ENCODE results near the gene KIF15.

The KIF15 gene

DNA sequence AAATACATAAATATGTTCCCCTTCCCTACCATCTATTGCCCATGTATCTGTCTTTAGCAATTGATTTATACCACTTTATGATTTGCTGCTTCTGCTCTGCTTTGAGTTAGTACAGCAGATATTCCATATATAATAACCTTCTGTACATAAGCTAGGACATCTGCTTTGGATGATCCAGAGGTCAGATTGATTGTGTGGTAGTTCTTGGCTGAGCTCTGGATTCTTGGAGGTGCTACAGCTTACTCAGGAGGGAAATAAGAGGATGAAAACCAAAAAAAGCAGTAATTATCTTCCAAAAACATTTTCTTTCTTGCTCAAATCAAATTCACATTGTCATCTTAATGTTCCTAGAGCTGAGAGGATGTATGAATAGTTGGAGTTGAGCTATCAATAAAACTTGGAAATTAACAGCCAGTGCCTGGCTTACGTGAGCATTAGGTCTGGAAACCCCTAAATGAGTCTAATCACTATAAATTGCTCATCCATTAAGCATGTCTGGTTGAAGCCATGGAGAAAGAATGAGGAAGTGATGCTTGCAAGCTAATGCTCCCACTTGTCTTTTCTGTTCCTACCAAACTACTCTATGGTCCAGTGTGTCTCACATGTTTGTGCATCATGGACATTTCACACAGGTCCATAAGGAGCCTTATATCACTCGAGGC lies 63.8 kb downstream of the KIF15 start:
- TF ChIP-seq, protein P1, sequence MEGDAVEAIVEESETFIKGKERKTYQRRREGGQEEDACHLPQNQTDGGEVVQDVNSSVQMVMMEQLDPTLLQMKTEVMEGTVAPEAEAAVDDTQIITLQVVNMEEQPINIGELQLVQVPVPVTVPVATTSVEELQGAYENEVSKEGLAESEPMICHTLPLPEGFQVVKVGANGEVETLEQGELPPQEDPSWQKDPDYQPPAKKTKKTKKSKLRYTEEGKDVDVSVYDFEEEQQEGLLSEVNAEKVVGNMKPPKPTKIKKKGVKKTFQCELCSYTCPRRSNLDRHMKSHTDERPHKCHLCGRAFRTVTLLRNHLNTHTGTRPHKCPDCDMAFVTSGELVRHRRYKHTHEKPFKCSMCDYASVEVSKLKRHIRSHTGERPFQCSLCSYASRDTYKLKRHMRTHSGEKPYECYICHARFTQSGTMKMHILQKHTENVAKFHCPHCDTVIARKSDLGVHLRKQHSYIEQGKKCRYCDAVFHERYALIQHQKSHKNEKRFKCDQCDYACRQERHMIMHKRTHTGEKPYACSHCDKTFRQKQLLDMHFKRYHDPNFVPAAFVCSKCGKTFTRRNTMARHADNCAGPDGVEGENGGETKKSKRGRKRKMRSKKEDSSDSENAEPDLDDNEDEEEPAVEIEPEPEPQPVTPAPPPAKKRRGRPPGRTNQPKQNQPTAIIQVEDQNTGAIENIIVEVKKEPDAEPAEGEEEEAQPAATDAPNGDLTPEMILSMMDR (IDR thresholded peaks at IDR 0.05; ENCODE audit: low read depth, low read length, missing control alignments), result no peak
- no peak for DNase-seq (ENCODE audit: extremely low read depth, low read depth)
- H3K4me3 ChIP-seq (replicated peaks; ENCODE audit: low read depth, low read length), result no peak overlapping the region

DNA sequence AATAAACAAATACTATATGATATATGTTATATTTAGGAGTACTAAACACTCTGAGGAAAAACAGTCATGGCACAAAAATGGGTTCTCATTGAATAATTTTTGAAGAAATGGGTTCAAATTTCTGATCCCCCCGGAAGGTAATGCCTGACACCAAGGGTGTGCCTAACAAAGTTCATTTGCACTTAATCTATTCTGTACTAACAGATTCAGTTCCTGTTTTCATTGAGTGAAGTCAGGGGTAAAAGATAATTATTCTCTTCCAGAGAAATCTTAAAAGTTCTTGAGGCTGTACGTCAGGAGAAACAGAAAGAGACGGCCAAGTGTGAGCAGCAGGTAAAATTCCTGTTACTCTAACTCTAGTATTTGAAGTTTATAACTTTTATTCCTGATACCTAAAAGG lies 65.6 kb downstream of the KIF15 start:
- no peak overlapping the region for H3K4me3 ChIP-seq (replicated peaks; ENCODE audit: low read depth, low read length)
- no peak for DNase-seq (ENCODE audit: extremely low read depth, low read depth)
- TF ChIP-seq, protein P1 (IDR thresholded peaks at IDR 0.05; ENCODE audit: low read depth, low read length, missing control alignments), result no peak

- TF ChIP-seq, protein P1 (IDR thresholded peaks at IDR 0.05; ENCODE audit: low read depth, low read length, missing control alignments), result no peak
- no peak overlapping the region for H3K4me3 ChIP-seq (replicated peaks; ENCODE audit: low read depth, low read length)
- DNase-seq (ENCODE audit: extremely low read depth, low read depth), result no peak
Measured at GRCh38 chr3:44831232-44831631, 69.6 kb downstream of the KIF15 start.

DNA sequence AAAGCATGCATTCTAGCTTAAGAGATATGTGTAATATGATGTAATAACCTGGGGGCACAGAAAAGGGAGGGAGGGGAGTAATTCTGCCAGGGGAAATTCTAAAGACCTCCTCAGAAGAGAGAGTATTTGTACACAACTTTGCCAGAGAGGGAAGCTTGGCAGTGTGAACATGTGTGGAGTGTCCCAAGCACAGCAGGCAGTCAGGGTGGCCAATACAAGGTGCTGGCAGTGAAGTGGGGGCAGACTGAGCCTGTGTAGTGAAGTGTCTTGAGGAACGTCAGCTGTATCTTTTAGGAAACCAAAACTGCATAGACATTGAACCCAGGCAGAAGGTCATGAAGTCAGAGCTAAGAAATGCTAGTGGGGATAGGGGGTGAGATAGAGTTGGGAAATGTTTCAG lies 70.4 kb downstream of the KIF15 start:
- no peak overlapping the region for H3K4me3 ChIP-seq (replicated peaks; ENCODE audit: low read depth, low read length)
- TF ChIP-seq, protein P1 (IDR thresholded peaks at IDR 0.05; ENCODE audit: low read depth, low read length, missing control alignments), result no peak
- DNase-seq (ENCODE audit: extremely low read depth, low read depth), result no peak

DNA sequence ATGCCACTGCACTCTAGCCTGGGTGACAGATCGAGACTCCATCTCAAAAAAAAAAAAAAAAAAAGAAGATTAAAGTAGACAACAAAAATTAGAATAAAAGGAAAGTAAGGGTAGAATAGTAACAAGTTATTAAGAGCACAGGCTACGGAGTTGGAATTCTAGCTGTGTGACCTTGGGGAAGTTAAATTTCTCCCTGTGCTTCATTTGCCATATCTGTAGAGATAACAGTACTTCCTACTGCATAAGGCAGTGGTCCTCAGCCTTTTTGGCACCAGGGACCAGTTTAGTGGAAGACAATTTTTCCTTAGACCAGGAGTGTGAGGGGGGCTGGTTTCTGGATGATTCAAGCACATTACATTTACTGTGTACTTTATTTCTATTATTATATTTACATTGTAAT lies 71.4 kb downstream of the KIF15 start:
- DNase-seq (ENCODE audit: extremely low read depth, low read depth), result no peak

DNA sequence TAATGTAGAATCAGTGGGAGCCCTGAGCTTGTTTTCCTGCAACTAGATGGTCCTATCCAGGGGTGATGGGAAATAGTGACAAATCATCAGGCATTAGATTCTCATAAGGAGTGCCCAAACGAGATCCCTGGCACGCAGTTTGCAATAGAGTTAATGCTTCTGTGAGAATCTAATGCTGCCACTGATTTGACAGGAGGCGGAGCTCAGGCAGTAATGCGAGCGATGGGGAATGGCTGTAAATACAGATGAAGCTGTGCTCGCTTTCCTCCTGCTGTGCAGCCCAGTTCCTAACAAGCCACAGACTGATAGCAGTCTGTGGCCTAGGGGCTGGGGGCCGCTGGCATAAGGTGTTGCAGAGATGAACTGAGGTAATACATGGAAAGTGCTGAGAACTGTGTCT lies 71.8 kb downstream of the KIF15 start:
- TF ChIP-seq, protein P1 (IDR thresholded peaks at IDR 0.05; ENCODE audit: low read depth, low read length, missing control alignments), result no peak
- DNase-seq (ENCODE audit: extremely low read depth, low read depth), result no peak
- no peak overlapping the region for H3K4me3 ChIP-seq (replicated peaks; ENCODE audit: low read depth, low read length)

More for the DNA sequence above, 71.4 kb downstream of the KIF15 start:
- no peak overlapping the region for H3K4me3 ChIP-seq (replicated peaks; ENCODE audit: low read depth, low read length)
- TF ChIP-seq, protein P1 (IDR thresholded peaks at IDR 0.05; ENCODE audit: low read depth, low read length, missing control alignments), result no peak

DNA sequence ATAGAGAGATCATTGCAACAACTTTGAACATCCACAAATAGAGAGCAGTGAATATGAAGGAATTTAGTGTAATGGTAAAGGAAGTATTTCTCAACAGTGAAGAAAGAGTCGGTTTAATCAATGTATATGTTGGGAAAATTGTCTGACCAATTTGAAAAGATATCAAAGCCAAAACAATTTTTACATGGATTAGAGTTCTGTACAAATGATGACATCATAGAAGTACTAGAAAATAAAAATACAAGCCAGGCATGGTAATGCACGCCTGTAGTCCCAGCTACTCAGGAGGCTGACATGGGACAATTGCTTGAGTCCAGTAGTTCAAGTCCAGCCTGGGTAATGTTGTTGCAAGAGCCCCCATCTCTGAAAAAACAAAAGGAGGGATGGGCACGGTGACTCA lies 74.1 kb downstream of the KIF15 start:
- TF ChIP-seq, protein P1 (IDR thresholded peaks at IDR 0.05; ENCODE audit: low read depth, low read length, missing control alignments), result no peak
- H3K4me3 ChIP-seq (replicated peaks; ENCODE audit: low read depth, low read length), result no peak overlapping the region
- no peak for DNase-seq (ENCODE audit: extremely low read depth, low read depth)
